Suppressor macrophage treated with lipopolysaccharide for 4 hours (primary cell): ENCODE results near the gene KIAA0825.
"Not testable (repeated sequence)": the region's sequence is repeated elsewhere in the genome, so short reads cannot be mapped to it uniquely, and the experiment has no call there.

ENCODE experiments used
- DNase-seq: peaks from one replicate; pipeline ENCODE4 v3.0.0-alpha.2; 2020

The KIAA0825 gene

DNA sequence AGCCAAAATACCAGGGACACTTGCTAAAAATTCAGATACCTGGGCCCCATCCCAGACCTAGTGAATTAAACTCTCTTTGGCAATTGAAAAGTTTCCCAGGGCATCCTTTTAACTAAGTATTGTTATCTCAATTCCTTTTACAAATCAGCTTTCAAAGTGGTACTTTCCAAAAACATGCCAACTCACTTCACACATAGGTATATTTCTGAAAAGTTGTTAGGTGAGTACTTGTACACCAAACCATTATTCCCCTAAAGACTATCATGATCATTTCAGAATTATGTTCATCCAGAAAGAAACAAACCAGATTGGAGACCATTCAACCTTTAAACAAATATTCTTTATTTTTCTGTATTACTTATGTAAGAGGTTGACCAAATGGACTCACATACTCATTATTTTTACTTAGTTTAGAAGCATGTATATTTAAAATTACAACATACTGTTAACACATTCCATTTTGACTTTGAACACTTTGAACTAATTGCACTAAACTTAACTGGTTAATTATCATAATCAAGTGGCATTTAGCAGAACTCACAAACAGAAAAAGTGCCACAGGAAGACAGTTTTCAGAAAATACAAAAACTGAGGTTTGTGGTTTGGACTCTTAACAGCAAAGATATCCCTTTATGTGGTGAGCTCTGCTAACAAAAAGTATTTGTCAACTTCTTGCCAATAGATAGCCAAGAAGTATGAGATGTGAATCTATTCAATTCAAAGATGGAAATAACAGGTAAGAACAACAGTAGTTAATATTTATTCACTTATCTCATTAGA lies 40.7 kb downstream of the KIAA0825 start:
- DNase-seq: no peak

DNA sequence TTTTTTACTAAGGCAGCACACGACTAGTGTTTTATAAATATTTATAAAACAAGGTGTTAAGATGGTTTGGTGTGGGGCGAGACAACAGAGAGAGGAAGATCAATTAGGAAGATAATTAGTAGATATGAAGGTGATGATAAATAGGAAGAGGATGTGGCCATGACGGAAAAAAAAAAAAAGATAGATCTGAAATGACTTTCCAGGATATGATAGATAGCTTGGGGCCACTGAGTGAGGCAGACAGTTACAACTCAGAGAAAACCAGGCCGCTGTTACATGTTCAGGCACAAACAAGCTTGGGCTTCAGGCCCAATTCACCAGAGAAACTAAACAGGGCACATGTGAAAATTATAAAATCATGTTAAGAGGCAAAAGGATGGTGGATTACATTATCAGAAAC lies 43.2 kb downstream of the KIAA0825 start:
- no peak for DNase-seq

DNA sequence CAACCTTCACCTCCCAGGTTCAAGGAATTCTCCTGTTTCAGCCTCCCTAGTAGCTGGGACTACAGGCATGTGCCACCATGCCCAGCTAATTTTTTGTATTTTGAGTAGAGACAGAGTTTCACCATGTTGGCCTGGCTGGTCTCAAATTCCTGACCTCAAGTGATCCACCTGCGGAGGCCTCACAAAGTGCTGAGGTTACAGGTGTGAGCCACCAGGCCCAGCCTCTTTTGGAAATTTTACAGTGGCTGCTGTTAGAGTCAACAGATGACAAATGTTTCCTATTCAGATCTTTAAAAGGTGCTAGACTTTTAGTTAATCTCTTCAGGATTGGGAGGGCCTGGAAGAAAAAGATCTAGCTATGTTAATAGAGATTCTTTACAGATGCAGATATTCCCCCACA lies 45.1 kb downstream of the KIAA0825 start:
- DNase-seq: not testable (repeated sequence)

DNA sequence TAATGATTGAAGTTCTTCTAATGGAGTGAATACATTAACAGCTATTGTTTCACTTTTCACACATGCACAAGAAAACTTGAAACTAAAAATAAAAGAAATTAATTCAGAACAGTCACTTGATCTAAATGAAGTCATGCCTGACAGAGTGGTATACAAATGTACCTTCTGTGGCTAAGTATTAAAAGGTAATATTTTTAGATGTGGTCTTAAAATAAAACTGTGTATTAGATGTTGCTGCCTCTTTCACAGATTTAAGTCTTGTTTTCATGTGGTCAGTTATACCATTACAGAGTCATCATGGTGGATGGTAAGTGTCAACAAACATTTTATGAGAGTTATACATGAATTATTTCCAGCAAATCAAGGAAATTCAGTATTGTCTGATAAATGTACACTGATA lies 47.0 kb downstream of the KIAA0825 start:
- DNase-seq: no peak

DNA sequence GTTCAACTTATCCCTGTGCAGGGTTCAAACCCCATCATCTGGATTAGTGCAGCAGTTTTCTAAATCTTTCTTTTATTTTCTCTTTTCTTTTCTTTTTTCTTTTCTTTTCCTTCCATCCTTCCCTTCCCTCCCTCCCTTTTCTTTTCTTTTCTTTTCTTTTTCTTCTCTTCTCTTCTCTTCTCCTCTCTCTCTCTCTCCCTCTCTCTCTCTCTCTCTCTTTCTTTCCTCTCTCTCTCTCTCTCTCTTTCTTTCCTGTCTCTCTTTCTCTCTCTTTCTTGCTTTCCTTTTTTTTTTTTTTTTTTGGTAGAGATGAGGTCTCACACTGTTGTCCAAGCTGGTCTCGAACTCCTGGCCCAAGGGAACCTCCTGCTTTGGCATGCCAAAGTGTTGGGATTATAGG lies 53.6 kb downstream of the KIAA0825 start:
- no peak for DNase-seq

DNA sequence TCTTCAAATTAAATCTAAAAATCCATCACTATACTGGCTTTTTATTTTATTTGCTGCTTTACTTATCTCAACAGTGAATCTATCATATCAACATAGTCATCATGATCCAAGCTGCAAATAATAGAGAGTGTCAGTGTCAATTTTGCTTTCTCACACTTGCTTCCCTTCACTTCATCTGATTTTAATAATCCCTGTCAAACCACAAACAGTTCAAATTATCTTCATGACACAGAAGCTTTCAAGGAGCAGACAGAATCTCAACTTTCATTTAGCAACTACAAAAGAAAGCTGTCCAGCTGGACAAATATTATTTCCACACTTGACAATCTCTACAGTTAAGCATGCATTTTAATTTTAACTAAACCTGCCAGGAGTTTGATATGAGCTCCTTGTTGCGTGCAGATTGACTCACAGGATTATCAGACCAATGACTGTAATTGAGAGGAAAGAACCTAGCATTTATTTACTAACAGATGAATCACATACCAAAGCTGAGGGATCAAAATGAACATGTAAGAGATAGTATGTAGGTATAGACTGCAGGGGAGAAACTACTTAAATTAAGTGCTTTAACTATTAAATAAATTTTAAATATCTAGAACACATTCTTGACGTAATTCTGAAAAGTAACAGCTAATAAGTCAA lies 56.0 kb downstream of the KIAA0825 start:
- DNase-seq: no peak

DNA sequence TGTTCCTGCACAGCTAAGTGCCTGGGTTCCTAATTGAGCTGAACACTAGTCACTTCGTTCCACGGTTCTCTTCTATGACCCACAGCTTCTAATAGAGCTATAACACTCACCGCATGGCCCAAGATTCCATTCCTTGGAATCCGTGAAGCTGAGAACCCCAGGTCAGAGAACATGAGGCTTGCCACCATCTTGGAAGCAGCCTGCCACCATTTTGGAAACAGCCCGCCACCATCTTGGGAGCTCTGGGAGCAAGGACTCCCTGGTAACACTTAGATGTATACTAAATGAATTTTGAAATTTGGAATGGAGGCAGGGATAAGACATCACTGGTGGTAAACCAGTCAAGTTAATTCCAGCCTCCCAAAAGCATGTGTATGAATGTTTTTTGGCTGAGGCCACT lies 60.4 kb downstream of the KIAA0825 start:
- DNase-seq: no peak

DNA sequence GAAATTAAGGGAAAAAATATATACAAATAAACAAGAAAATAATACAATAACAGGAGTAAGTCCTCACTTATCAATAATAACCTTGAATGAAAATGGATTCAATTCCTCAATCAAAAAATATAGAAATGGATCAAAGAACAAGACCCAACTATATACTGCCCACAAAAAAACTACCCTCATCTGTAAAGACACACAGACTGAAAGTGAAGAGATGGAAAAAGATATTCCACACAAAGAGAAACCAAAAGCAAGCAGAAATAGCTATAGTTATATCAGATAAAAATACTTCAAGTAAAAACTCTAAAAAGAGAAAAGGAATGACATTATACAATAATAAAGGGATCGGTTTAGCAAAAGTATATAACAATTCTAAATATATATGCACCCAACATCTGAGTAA lies 66.5 kb downstream of the KIAA0825 start:
- DNase-seq: no peak

DNA sequence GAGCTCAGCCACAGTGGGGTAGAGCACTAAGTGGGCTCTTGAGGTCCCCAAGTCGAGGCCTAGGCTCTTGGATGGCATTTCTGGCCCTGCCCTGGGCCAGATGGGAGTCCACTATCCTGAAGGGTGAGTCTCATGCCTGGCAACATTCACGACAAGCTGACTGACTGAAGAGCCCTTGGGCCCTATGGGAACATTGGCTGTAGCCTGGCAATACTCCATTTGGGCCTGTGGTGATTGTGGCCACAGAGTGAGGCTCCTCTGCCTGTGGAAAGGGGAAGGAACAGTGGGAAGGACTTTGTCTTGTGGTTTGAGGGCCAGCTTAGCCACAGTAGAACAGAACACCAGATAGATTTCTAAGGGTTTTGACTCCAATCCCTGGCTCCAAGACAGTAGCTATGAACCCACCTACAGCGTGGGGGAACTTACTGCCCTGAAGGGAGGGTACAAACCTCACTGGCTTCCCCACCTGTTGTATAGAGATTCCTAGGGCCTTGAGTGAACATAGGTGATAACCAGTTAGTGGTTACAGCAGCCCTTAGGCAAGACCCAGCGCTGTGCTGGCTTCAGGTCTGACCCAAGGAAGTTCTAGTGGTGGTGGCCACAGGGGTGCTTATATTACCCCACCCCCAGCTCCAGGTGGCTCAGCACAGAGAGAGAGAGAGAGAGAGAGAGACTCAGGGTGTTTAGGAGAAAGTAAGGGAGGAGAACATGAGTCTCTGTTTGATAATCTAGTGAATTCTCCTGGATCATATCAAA lies 72.4 kb downstream of the KIAA0825 start:
- peak; percentile 37 for DNase-seq

DNA sequence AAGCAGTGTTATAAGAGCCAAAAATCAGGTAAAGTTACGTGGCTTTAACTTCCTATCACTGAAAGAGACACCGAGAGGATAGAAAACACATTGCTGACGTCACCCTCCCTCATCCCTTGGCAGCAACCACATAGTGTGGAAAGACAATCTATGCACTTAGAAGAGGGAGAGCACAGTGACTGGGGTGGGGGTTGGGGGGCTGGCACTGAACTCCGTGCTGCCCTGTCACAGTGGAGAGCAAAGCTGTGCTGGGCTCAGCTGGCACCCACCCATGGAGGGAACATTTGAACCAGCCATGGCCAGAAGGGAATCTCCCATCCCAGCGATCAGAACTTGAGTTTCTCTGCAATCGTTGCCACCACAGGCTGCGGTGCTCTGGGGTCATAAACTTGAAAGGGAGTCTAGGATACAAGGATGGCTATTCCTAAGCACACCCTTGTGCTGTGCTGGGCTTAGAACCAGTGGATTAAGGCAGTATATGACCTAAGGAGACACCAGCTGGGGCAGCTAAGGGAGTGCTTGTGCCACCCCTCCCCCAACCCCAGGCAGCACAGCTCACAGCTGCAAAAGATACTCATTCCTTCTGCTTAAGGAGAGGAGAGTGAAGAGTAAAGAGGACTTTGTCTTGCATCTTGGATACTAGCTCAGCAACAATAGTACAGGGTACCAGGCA lies 73.4 kb downstream of the KIAA0825 start:
- no peak for DNase-seq

DNA sequence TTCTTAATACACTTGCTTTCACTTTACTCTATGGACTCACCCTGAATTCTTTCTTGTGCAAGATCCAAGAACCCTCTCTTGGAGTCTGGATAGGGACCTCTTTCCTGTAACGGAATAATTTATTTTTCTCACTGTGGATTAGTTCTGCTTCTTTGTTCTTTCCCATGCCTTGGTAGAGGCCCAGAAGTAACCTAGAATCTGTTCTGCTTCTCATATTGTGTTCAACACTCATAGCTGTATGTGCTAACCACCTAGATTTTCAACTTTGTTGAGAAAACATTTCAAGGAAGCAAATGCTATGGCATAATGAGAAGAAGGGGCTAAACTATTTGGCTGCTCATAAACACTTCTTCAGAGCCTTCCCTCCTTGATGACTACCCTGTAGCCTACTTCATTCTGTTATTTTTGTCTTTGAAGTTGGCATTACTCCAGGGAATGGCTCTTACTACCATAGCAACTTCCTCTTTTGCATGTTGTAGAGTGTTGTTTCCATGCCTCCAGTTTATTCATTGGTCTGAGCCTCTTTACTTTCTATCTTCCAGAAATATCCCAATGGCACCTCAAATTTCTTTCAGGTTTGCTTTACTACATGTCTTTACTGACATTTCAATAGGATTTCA lies 74.3 kb downstream of the KIAA0825 start:
- peak; percentile 81 for DNase-seq

DNA sequence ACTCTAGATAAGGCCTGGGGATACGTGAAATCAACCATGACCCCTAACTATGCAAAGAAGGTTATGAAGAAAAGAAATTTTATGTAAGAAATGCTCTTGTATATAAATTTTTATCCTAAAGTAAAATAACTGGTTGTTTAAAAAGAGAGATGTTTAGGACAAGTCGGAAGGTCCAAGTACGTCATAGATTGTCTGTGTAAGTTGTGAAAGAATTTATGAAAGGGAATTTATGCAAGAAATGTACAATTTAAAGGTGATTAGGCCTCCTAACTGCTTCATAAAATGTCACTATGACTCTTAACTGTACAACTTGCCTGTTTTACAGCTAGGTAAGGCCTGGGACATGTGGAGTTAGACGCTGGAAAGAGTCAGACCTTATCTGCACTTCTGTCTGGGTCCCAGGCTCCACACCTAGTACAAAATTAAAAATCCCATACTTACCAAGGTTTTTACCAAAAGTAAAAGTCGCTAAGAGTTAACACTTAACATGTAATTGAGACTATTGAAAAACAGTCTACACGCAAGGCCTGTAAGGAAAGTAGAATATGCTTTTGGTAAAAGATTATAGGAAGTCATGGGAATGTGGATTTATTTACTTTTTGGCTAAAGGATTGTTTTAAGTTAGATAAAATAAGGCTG lies 77.4 kb downstream of the KIAA0825 start:
- no peak for DNase-seq

DNA sequence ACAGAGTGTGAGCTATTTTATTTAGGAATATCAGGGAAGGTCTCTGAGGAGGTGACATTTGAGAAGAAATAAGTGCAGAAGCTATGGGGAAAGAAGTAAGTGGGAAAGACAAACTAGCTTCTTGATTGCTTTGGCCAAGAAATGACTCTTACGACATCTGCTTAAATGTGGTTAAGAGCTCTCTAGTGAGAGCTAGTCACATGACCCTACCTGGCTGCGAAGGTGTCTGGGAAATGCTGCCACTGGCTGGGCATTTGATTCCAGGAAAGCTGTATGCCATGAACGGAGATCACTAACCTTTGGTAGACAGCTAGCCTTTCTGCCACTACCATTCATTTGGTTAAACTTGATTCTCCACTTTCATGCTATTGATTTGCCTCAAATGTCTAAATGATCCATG lies 80.1 kb downstream of the KIAA0825 start:
- no peak for DNase-seq

DNA sequence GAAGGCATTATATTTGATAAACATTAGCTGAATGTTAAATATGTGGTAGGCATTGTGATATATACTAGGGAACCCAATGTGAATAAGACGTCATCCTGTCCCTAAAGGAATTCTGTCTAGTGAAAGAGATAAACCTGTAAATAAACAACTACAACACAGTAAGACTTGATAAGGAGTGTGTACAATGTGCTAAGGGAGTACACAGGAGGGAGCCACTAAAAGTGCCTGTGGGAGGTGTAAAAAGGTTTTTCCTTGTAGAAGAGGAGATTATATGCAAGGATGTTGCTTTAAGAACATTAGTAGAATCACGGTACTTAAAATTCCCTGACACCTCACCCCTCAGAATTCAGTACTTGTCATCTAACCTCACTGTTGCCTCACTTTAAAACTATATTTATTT lies 91.7 kb downstream of the KIAA0825 start:
- no peak for DNase-seq

DNA sequence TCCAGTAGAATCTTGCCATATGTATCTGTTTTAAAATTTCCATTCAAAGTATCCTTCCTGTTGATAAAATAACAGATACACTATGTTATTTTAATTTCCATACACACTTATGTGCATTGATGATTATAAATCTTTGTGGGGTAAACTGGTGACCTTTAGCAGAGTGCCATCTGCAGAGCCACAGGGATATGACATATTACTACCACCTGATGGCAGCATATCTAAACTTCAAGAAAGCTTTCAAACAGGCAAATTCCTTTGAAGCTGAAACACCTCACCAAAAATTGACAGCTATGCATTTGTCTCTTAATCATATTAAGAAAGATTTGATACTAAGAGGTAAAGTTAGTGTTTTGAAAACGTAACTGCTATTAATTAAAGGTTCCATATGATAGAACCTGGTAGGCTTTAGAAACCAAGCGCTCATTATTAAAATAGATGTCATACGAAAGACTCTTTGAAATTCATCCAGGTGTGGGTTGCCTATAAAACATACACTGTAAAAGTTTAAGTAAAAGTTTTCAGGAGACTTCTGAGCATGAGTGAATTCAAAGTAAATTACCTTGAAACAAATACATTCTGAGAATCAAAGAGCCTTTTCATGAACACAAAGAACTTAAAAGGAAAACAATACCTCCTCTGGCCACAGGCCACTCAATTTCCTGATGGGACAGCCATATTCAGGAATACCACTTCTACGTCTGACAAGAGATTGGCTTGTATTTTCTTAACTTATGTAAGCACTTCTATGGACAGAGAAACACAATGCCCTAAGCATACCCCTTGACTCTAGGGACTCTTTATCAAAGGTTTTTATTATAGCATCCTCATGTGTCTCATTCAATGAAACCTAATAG lies 93.3 kb downstream of the KIAA0825 start:
- DNase-seq: peak; percentile 60

DNA sequence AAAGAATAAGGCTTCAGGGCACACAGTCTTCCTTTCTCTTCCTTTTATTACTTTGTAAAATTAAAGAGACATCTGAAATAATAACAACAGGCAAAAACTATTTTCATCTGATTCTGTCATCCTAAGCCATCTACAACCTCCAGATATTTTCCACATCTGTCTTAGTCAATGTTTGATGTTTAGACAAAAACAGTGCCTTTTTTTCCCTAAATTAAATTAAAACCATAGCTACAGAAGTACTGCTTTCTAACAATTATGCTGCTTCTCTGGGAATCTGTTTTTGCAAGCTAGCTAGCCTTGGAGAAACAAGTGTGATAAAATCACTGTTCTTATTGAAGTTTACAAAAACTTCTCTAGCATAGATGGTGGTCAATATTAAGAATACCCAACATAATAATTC lies 95.4 kb downstream of the KIAA0825 start:
- DNase-seq: no peak

DNA sequence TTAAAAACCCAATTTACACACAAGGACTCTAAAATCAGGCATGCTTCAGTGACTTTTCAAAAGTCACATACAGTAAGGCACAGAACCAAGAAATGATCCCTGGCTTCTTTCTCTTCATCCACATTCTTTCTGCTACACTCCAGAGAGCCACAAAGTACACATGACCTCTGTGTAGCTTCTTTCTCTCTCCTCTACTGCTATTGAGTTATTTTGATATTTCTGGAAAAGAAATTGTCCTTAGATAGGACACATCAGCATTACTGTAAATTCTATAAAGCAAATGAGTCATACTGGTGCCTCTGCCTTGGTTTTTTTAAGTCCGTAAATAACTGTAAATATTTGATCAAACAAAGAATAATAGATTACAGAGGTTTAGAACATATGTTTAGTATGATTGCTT lies 96.3 kb downstream of the KIAA0825 start:
- DNase-seq: no peak

DNA sequence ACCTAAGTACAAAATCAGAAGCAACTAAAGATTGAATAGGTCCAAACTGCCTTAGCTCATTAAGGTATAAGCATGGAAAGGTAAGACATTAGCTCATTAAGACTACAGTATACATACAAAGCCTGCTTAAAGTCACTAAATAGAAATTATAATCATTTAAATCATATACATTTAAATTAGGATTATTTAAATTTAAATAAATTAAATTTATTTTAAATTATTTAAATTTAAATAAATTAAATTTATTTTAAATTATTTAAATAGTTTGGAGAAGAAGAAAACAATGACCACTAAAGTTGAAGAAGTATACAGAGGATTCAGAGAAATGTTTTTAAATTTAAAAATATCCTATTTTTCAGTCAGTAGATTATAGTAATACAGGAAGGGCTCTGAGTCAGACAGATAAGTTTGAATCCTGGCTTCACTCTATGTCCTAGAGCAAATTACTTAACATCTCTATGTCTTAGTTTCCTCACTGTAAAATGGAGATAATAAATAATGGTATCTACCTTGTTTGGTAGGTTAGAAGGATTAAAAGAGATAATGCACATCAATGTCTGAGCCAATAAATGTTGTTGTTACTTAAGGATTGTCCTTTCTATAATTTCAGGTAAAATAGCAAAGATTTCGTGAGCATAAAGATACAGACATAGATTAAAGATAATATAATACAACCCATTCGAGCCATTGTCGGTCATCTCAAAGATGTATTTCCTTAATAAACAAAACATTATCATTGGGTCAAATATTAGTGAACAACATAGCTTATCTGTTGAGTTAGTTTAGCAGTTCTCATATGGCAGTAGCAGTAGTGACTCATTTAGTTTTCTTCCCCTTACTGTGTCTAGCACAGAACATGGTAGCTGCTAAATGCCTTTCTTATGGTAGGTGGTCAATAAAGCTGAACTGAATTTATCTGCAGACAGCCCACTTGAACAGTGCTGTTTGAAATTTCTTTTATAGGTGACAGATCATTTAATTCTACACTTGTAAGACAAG lies 100.6 kb downstream of the KIAA0825 start:
- no peak for DNase-seq

DNA sequence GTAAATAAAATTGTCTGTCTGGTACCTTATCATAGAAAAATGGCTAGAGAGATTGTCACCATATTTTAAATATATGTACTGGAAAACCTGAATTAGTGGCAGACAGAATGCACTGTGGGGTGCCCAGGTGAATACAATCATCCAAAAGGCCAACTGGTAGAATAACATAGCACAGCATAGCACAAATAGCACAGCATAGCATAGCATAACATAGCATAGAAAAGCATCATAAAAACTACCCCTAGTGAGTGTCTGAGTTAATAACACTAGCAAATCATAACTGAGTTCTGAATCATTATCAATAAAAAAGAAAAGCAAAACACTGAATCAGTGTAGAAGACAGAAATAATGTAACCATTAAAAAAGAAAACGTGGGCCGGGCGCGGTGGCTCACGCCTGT lies 102.3 kb downstream of the KIAA0825 start:
- DNase-seq: no peak
